ENCODE results near the gene SLC6A12. TPM values are rescaled to one million over a fixed set of nuclear protein-coding genes. Genes with fewer than 3 reads are reported as not detected.

The SLC6A12 gene
- total RNA-seq, 6 experiments from 2014 or later, result 8.2 to 114 (median 26.5) TPM

DNA sequence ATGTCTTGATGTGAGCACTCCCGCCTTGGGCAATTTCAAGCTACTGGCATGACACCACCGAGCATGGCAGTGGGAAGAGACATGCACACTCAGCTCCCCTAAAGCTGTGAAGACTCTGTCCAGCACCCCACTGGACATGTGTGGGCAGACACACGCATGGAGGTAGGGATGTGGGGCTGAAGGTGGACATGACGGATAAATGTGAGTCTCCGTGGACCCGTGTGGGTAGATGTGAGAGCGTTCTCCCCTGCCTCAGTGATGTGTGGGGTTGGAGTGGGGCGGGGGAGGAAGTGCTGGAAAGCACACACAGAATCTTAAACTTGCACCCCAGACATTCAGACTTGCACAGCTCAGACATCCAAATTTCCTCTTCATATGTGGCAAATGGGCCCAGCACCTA is 12.6 kb downstream of the SLC6A12 start:
- no peaks in the 10 kb centered on the region for H3K27me3 ChIP-seq

DNA sequence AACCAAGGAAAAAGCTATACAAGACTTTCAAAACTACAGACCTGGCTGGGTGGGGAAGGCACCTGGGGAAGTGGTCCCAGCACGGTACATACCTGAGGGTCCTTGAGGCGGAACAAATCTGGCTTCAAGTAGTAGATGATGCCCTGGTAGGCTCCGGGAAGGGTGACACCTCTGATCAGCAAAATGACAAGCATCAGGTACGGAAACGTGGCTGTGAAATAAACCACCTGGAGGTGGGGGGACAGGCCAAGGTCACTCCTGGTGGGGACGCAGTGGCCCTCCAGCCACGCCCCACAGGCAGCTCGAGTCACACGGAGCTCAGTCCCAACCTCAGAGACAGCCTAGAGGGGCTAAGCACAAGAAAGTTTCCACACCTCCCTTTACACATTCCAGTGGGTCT is 15.3 kb downstream of the SLC6A12 start:
- Histone ChIP-seq H3K4me3 (no peak overlapping the region), H3K9me3 (no peaks in the 10 kb centered on the region), H3K36me3 (peaks cover 0 to 87% (median 15%) of the 10 kb centered on the region in 4 donors), H3K4me1 (no peaks in the 10 kb centered on the region), H3K27ac (no peak overlapping the region), H3K27me3 (no peaks in the 10 kb centered on the region)
- DNase-seq (peak in 1 of 3 donors; percentile 34), ATAC-seq (no peak)
- 88% methylated on average over 2 of the region's 9 CpGs for WGBS (ENCODE audit: insufficient coverage, low coverage, low lambda C conversion rate, missing lambda C conversion rate)
- no peak for TF ChIP-seq POLR2A (IDR thresholded peaks at IDR 0.05)
- TF ChIP-seq, protein P1, sequence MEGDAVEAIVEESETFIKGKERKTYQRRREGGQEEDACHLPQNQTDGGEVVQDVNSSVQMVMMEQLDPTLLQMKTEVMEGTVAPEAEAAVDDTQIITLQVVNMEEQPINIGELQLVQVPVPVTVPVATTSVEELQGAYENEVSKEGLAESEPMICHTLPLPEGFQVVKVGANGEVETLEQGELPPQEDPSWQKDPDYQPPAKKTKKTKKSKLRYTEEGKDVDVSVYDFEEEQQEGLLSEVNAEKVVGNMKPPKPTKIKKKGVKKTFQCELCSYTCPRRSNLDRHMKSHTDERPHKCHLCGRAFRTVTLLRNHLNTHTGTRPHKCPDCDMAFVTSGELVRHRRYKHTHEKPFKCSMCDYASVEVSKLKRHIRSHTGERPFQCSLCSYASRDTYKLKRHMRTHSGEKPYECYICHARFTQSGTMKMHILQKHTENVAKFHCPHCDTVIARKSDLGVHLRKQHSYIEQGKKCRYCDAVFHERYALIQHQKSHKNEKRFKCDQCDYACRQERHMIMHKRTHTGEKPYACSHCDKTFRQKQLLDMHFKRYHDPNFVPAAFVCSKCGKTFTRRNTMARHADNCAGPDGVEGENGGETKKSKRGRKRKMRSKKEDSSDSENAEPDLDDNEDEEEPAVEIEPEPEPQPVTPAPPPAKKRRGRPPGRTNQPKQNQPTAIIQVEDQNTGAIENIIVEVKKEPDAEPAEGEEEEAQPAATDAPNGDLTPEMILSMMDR (IDR thresholded peaks at IDR 0.05), result no peak
- intact Hi-C loops (cut with DNase I), result no loop called here

More for the DNA sequence above, 12.6 kb downstream of the SLC6A12 start:
- ATAC-seq (no peak), DNase-seq (peak in 1 of 3 donors; percentile 29)
- H3K4me1 ChIP-seq, result no peaks in the 10 kb centered on the region
- no peak overlapping the region for H3K27ac ChIP-seq
- peaks cover 0 to 80% (median 12%) of the 10 kb centered on the region in 4 donors for H3K36me3 ChIP-seq
- intact Hi-C loops (cut with DNase I), result no loop called here
- TF ChIP-seq, protein P1 (IDR thresholded peaks at IDR 0.05), result no peak
- no peak for TF ChIP-seq POLR2A (IDR thresholded peaks at IDR 0.05)
- 85% methylated on average over 8 of the region's 8 CpGs for WGBS (ENCODE audit: insufficient coverage, low coverage, low lambda C conversion rate, missing lambda C conversion rate)
- no peak overlapping the region for H3K4me3 ChIP-seq
- no peaks in the 10 kb centered on the region for H3K9me3 ChIP-seq

DNA sequence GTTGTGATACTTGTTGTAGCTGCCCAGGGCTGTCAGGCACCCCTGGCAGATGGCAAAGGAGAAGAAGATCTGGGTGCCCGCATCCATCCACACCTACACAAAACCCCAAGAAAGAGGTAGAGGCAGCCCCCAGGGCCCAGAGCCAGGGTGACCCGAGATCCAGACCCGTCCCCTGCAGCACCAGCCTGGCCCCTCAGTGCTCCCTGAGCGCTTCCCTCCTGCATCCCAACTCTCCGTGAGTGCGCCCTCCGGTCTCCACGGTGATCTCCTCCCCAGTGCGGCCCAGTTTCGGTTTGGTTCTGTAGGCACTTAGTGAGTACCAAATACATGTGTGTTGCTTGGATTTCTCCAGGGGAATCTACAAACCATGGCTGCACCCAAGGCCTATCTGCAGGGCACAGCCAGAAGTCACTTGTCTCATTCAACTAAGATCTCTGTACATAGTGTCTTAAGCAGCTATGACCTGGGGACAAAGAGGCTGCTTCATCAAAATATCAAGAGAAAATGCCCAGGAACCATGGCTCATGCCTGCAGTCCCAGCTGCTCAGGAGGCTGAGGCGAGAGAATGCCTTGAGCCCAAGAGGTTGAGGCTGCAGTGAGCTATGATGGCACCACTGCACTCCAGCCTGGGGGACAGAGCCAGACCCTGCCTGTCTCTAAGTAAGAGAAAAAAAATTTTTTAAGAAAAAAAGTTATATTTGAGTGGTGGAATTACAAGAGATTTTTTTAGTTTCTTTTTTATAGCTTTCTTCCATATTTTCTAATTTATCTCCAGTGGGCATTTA is 15.9 kb downstream of the SLC6A12 start:
- Histone ChIP-seq H3K4me3 (no peak overlapping the region), H3K27ac (no peak overlapping the region), H3K27me3 (no peaks in the 10 kb centered on the region), H3K4me1 (no peaks in the 10 kb centered on the region), H3K36me3 (peaks cover 0 to 87% (median 16%) of the 10 kb centered on the region in 4 donors), H3K9me3 (no peaks in the 10 kb centered on the region)
- TF ChIP-seq POLR2A (IDR thresholded peaks at IDR 0.05), result no peak
- TF ChIP-seq, protein P1 (IDR thresholded peaks at IDR 0.05), result no peak
- ATAC-seq, result no peak
- peak in 2 of 3 donors; percentile 9 to 44 for DNase-seq
- intact Hi-C loops (cut with DNase I), result no loop called here
- WGBS (ENCODE audit: insufficient coverage, low coverage, low lambda C conversion rate, missing lambda C conversion rate), result 100% methylated on average over 1 of the region's 11 CpGs

DNA sequence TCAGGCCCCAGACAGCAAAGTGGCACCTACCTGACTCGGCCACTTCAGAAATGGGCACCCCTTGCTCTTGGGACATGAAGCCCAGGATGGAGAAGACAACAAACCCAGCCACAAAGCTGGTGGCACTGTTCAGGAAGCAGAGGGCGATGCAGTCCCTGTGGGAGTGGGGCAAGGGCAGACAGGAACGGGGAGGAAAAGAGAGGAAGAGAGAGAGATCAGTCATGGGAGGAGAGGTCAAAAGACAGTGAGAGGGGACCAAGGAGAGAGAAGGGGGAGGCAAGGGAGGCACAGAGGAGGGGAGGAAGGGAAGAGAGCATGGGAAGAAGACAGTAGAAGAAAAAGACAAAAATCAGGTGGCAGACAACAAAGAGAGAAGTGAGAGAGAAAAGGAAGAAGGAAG is 16.6 kb downstream of the SLC6A12 start:
- no peak for DNase-seq
- Histone ChIP-seq H3K4me3 (no peak overlapping the region), H3K9me3 (no peaks in the 10 kb centered on the region), H3K36me3 (peaks cover 0 to 87% (median 13%) of the 10 kb centered on the region in 4 donors), H3K4me1 (no peaks in the 10 kb centered on the region), H3K27me3 (no peaks in the 10 kb centered on the region), H3K27ac (no peak overlapping the region)
- WGBS (ENCODE audit: insufficient coverage, low coverage, low lambda C conversion rate, missing lambda C conversion rate), result 78% methylated on average over 3 of the region's 3 CpGs
- intact Hi-C loops (cut with DNase I), result no loop called here
- ATAC-seq, result no peak
- TF ChIP-seq, protein P1 (IDR thresholded peaks at IDR 0.05), result no peak
- TF ChIP-seq POLR2A (IDR thresholded peaks at IDR 0.05), result no peak
